ENCODE measurements around the gene ARHGAP22.

ARHGAP22 gene

GRCh38 chr10:48495282-48496045 lies 109.4 kb downstream of the ARHGAP22 start:
- no peak for DNase-seq

- no peak for DNase-seq
Observed at GRCh38 chr10:48494611-48495010, 110.3 kb downstream of the ARHGAP22 start.

GRCh38 chr10:48494073-48494472 lies 110.8 kb downstream of the ARHGAP22 start:
- DNase-seq, result no peak

GRCh38 chr10:48493083-48493871 lies 111.6 kb downstream of the ARHGAP22 start:
- peak; percentile 21 for DNase-seq

- no peak for DNase-seq
Observed at GRCh38 chr10:48492201-48492600, 112.7 kb downstream of the ARHGAP22 start.

- DNase-seq, result no peak
Observed at GRCh38 chr10:48491392-48492139, 113.3 kb downstream of the ARHGAP22 start.

- DNase-seq, result no peak
Observed at GRCh38 chr10:48490946-48491345, 113.9 kb downstream of the ARHGAP22 start.

- DNase-seq, result no peak
Observed at GRCh38 chr10:48490571-48490940, 114.3 kb downstream of the ARHGAP22 start.

GRCh38 chr10:48489099-48489498 lies 115.8 kb downstream of the ARHGAP22 start:
- no peak for DNase-seq

GRCh38 chr10:48487244-48487643 lies 117.6 kb downstream of the ARHGAP22 start:
- DNase-seq, result no peak

- no peak for DNase-seq
Observed at GRCh38 chr10:48485711-48486110, 119.2 kb downstream of the ARHGAP22 start.

- DNase-seq, result no peak
Observed at GRCh38 chr10:48484911-48485310, 120.0 kb downstream of the ARHGAP22 start.

GRCh38 chr10:48482207-48482606 lies 122.7 kb downstream of the ARHGAP22 start:
- DNase-seq, result no peak

- DNase-seq, result no peak
Observed at GRCh38 chr10:48481385-48481784, 123.5 kb downstream of the ARHGAP22 start.

- DNase-seq, result no peak
Observed at GRCh38 chr10:48480397-48481374, 124.2 kb downstream of the ARHGAP22 start.

- no peak for DNase-seq
Observed at GRCh38 chr10:48478980-48479811, 125.7 kb downstream of the ARHGAP22 start.

GRCh38 chr10:48478469-48478868 lies 126.4 kb downstream of the ARHGAP22 start:
- no peak for DNase-seq

GRCh38 chr10:48477616-48478015 lies 127.3 kb downstream of the ARHGAP22 start:
- no peak for DNase-seq

GRCh38 chr10:48477141-48477540 lies 127.7 kb downstream of the ARHGAP22 start:
- no peak for DNase-seq

- no peak for DNase-seq
Observed at GRCh38 chr10:48476279-48476982, 128.4 kb downstream of the ARHGAP22 start.

- no peak for DNase-seq
Observed at GRCh38 chr10:48475943-48476278, 129.0 kb downstream of the ARHGAP22 start.
